NCI-H2227 (cell line): ENCODE data around the gene ACTMAP.

Experiments used
- DNase-seq: peaks from one replicate; lab custom pipeline; 2025; ENCODE audit not compliant: unreplicated experiment; lab: John Stamatoyannopoulos, UW

Gene ACTMAP

DNA sequence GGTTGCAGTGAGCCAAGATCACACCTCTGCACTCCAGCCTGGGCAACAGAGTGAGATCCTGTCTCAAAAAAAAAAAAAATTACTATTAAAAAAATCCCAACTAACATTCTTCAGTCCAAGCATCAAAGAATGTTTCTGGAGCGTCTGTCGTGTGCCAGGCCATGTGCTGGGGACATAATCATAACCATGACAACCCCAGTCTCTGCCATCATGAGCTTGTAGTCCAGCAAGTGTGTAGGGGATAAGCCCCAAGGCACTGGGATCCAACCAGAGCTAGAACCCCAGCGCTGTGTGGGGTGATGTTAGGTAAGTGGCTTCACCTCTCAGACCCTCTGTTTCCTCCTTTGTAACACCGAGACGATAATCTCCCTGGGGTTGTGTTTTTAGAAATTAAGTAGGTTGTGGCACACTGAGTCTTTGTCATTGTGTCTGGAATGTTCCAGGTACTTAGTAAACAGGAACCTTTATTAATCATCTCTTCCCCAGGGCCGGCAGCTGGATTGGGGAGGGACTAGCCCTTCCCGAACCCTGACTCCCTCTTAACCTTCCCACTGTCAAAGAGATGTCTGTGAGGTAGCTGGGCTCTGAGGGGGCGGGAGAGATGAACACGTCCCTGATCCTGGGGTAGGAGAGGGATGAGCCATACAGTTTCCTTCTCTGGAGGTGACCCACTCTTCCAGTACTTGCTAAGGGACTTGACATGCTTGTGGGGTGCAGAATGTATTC, 28.2 kb downstream of the ACTMAP start:
- DNase-seq = no peak

DNA sequence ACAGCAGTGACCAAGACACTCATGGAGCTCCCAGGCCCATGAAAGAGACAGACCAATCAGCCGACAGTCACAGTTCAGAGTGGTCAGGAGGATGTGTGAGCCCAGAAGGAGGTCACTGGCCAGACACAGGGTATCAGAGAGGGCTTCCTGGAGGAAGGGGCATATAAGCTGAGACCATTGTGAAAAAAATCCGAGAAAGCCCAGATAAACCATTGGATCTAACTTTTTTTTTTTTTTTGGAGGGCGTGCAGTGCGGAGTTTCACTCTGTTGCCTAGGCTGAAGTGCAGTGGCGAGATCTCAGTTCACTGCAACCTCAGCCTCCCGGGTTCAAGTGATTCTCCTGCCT, 29.2 kb downstream of the ACTMAP start:
- DNase-seq = no peak

DNA sequence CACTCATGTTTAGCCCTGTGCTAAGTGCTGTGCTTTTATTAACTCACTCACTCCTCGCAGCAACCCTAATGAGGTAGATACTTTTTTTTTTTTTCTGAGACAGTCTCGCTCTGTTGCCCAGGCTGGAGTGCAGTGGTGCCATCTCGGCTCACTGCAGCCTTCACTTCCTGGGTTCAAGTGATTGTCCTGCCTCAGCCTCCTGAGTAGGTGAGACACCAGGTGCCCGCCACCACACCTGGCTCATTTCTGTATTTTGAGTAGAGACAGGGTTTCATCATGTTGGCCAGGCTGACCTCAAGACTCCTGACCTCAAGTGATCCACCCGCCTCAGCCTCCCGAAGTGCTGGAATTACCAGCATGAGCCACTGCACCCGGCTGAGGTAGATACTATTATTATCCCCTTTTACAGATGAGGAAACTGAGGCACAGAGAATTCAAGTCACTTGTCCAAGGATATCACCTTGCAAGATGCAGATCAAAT, 30.8 kb downstream of the ACTMAP start:
- DNase-seq = no peak

DNA sequence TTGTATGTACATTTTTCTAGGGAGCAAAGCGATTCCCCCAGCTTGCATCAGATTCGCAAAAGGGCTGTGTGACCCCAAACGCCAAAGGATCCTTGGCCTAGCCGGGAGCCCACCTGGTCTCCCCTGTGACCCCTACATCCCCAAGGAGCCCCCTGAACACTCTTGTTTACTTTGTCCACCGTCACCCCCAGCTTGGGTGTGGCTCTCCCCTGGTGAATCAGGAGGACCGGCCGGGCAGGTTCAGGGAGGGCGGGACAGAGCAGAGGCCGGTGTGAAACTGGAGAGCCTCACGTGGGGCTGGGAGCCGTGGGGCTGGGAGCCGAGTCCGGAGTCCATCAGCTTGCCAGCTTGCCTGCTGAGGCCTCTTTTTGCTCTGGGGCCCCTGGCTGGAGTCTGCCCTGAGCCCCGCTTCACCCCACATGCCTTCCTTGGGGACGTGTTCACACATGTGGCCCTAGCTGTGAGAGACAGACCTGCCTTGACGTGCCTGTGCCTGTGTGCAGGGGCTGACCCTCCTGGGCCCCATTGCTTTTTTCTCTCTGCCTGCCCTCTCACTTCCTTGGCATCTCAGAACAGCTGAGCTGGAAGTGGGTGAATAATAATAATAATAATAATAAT, 31.4 kb downstream of the ACTMAP start:
- no peak for DNase-seq

DNA sequence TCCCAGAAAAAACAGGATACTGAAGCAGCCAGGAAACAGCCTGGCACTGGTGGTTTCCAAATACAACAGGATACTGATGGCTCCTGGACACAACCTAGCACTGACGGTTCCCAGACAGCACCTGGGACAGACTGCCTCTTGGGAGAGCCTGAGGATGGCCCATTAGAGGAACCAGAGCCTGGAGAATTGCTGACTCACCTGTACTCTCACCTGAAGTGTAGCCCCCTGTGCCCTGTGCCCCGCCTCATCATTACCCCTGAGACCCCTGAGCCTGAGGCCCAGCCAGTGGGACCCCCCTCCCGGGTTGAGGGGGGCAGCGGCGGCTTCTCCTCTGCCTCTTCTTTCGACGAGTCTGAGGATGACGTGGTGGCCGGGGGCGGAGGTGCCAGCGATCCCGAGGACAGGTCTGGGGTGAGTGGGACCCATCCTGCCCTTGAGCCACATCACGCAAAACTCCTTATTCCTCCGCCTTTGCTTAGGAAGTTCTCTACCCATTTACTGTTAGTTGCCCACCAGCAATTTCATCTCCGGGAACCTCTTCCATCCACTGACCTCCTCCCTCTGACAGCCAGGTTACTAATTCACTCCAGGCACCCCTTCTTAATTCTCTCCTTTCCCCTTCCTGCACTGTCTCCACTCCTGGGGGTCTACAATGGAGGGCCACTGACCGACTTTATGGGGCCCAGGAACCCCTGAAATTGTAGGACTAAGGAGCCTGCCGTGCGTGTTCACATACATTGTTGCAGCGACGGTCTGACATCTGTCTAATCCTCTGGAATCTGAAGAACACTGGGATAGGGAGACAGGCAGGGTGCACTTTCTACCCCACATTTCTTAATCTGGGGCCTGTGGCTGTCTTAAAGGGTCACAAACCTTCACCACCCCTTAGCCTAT, 32.1 kb downstream of the ACTMAP start:
- DNase-seq = no peak

DNA sequence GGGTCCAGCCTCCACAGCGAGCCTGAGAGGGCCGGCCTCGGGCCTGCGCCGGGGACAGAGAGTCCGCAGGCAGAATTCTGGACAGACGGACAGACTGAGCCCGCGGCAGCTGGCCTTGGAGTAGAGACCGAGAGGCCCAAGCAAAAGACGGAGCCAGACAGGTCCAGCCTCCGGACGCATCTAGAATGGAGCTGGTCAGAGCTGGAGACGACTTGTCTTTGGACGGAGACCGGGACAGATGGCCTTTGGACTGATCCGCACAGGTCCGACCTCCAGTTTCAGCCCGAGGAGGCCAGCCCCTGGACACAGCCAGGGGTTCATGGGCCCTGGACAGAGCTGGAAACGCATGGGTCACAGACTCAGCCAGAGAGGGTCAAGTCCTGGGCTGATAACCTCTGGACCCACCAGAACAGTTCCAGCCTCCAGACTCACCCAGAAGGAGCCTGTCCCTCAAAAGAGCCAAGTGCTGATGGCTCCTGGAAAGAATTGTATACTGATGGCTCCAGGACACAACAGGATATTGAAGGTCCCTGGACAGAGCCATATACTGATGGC, 32.9 kb downstream of the ACTMAP start:
- DNase-seq = no peak

DNA sequence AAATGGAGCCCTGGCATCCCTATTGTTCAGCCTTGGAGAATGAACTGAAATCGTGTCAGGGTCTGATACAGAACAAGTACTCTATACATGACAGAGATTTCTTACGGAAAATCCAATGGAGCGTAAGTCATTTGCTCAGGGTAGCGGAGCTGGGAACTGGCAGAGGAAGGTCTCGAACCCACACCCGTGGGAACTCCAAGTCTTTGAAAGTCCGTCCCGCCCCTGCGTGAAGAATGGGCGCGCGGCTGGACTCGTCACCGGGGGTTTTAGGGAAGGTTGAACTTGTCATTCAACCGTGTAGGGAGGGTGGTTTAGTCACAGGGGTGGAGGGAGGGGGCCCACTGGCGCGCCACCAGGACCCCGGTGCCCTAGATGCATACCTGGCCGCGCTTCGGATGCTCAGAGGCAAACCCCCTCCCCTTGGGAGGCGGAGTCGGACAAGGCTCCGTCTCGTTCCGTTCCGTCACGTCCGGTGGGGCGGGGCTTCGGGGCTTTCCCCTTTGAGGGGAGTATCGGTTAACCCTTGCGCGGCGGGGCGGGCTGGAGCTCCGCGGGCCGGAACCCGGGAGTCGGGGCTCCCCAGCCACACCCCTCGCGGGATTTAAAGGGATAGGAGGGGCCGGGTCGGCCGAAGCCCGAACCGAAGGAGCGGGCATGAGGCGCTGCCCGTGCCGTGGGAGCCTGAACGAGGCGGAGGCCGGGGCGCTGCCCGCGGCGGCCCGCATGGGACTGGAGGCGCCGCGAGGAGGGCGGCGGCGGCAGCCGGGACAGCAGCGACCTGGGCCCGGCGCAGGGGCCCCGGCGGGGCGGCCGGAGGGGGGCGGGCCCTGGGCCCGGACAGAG, 33.6 kb downstream of the ACTMAP start, which contains the start of the genes COQ8B and ITPKC:
Gene COQ8B, minus strand, starts transcription at position 405 of the 843 bp plus-strand sequence. CDS start 2,254 bp downstream, outside the sequence.
Gene ITPKC, plus strand, starts transcription at position 631 of the 843 bp plus-strand sequence. Its CDS starts 24 bp downstream, at position 655.
- peak; percentile 100 for DNase-seq

DNA sequence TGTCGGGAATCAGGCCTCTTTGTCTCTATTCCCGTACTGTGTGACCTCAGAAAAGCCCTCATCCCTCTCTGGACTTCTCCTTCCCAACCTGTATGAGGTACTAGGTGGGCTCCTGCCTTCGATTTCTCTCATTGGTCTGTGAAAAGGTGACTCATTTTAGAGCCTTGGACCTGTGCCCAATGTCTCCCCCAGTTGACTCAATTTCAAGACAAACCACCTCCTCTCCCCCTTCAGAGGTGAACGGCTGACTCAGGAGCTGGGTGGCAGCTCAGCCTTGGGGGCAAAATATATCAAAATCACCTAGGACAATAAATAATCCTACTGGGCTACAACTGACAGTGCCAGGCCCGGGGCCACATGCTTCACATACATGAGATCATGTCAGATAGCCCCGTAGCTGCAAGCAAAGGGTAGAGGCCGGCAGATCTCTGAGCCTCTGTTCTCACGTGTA, 34.2 kb downstream of the ACTMAP start:
- DNase-seq = no peak

DNA sequence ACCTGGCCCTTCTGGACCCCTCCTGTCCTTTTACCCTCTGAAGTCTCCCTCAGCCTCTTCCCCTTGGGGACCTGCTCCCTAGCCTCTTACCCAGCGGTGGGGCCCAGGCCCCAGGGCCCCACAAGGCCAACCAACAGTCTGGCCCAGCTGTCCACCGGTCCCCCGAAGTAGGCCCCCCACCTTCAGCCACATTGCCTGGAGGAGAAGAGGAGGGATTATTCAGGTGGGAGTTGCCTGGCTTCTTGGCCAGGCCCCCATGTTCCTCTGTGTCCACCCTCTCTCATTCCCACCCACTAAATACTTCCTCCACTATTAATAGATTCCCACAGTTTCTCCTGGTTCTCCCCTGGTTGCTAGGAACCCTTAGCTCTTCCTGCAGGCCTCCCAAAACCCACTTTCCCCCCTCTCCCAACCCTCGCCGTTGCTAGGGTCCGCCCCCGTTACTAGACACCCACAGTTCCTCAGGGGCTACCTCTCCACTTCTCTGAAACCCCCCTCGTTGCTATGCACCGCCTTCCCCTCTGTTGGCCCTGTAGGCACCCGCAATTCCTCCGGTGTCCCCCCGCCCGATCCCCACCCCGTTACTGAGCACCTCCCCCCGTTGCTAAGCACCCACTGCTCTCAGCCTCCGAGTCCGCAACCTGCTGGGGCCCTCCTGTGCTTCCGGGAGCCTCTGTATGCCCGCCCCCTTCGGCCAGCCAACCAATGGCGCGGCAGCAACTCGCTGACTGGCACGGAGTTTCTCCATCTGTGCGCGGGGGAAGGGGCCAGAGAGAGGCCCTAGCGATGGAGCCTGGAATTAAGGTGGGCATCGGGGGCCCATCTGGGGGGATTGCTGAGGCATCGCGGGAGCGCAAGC, 35.6 kb downstream of the ACTMAP start:
- peak; percentile 100 for DNase-seq

DNA sequence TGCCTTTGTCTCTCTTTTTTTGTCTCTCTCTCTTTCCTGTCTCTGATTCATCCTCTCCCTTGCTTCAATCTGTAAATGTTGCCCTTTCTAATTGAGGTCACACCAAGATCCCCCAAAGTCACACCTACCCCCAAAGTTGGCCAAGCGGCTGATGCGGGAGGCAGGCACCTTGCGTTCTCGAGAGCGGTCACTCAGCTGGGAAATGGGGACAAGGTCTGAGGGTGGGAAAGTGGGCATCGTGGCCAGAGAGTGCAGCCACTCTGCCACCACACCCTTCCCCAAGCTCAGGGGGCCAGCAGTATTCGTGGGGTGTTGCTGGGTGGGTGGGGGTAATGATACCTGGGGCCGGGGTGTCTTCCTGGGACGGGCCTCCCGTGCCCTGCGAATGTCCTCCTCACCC, 36.3 kb downstream of the ACTMAP start:
- DNase-seq = no peak

DNA sequence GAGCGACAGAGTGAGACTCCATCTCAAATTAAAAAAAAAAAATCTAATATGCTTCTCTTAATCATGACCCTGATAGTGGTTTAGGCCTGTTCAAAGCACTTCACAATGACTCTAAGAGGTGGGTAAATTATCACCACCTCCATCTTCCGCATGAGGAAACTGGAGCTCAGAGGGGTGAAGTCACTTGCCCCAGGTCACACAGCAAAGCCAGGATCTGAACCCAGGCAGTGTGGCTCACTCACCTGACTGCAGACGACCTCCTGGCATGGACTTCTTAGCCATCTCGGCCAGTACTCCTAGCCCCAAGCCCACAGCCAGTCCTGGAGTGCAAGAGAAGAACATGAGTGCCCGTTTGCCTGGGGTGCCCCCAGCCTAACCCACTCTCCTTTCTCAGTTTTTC, 40.5 kb downstream of the ACTMAP start:
- no peak for DNase-seq

DNA sequence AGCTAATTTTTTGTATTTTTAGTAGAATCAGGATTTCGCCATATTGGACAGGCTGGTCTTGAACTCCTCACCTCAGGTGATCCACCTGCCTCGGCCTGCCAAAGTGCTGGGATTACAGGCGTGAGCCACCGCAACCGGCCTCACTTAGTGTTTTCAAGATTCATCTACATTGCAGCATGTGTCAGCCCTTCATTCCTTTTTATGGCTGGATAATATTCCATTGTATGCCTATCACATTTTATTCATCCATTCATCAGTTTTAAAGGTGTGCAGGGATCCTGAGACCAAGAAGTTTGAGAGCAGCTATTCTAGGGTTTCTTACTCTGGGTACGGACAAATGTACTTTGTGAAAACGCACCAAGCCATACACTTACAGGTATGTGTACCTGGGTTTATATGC, 42.7 kb downstream of the ACTMAP start:
- DNase-seq = no peak

DNA sequence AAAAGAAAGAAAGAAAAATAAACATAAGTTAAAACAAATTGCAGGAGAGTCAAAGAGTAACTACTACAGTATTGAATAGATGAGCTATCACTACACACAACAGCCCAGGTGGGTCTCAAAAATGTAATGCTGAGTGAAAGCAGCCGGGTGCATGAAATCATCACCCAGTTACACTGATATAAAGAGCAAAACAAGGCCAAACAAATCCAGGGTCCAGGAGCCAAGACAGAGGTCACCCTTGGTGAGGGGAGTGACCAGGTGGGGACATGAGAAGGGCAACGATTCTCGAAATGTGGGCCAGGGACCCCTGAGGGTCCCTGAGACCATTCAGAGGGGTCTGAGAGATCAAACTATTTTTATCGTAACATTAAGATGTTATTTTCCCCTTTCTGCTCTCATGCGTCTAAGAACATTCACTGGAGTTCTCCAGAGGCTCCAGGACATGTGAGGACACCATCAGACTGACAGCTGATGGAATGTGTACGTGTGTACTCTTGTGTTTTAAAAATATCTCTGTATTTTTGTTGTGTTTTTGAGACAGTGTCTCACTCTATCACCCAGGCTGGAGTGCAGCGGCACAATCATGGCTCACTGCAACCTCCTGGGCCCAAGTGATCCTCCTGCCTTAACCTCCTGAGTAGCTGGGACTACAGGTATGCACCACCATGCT, 44.2 kb downstream of the ACTMAP start:
- no peak for DNase-seq

DNA sequence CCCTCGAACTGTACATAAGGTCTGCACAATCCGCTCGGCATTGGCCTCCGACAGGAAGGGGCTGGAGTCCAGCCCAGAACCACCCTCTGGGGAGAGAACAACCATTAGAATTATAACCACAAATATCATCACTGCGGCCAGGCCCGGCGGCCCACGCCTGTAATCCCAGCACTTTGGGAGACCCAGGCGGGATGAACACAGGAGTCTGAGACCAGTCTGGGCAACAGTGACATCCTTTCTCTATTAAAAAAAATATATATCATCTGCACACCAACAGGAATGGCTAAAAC, 45.0 kb downstream of the ACTMAP start:
- DNase-seq = no peak

DNA sequence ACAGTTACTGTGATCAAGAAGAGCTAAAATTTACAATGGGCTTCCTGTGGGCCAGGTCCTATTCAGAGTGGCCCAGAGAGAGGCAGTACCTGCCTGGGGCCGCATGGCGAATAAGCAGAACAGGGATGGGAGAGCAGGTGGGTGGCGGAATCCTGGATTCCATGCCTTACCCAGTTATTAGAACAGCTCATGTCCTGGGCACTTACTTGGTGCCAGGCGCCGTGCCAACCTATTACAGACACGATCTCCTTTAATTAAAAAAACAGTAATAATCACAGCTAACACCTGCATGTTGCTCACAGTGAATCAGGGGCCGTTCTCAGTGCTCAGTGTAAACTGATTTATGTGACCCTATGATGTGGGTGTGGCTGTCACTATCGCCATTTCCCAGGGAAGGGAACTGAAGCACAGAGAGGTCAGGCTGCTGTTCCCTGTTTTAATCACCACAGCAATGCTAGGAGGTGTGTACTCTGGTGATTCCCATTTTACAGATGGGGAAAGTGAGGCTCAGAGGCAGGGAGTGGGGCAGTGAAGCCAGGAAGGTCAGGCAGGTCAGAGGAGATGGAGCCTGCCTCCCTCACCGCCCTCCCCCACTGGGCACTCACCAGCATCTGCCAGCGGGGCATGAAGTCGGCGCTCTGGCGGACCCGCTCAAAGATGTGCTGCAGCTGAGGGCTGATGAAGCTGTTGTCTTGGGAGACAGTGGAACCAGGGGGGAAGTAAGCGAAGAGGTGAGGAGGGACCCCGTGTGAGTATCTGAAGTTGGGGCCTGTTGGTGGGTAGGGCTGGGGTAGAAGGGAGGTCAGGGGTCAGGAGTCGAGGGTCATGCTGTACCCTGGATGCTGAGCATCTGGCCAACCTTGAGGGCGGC, 45.6 kb downstream of the ACTMAP start:
- DNase-seq = no peak

DNA sequence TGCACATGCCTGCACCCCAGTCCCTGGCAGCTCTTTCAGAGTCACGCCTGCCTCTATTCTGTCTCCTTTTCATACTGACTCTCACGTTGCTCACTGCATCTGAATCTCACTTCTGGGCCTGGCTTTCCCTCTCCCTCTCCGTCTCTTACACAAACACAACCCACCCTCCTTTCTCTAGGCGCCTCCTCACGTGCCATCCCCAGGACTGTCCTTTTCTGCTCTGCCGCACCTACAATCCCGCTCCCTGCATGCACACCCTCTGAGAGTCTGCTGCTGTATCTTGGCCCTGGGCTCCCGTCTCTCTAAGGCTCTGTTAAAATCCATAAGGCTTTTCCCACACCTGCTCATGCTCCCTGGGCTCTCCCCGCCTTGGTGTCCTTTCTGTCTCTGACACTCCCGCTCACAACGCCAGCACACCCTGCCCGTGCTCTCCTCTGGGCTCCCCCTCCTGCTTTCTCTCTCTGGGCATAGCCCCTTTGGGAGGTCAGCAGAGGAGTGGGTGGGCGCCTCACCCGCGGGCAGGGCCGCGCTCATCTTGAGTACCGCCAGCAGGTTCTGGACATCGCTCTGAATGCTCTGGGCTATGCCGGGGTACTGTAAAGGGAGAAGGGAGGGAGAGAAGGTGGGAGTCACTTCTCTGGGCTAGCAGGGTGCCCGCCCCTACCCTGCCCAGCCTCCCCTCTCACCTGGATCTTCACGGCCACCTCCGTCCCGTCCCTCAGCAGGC, 47.1 kb downstream of the ACTMAP start:
- DNase-seq = no peak

DNA sequence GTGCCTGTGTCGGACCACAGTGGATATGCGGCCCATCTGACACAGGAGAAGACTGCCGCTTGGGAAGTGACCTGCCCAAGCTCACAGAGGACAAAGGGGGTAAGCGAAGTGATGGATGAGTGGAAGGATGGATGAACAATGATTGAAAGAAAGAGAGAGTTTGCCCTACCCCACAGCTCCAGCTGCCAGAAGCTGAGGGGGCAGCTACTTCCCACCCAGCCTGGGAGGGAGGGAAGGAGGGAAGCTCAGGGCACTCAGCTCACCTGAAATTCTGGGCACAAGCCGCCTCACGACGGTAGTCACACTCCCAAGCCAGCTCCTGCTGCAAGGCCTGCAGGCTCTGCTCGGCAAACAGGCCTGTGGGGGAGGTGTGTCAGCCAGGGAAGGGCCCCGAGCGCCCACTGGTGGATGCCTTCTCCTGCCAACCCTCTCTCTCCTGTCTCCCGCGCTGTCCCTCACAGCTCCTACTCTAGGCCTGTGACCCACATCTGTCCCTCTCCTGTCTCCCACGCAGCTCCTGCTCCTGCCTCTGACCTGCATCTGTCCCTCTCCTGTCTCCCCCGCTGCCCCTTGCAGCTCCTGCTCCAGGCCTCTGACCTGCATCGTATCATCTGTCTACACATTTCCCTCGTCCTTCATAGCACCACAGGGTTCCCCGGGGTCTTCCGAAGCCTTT, 47.8 kb downstream of the ACTMAP start:
- peak; percentile 85 for DNase-seq
